Neuronal stem cell (in vitro differentiated cells): ENCODE data around the gene OR4K5.

Experiments used
- DNase-seq: peaks from one replicate; pipeline ENCODE4 v3.0.0-alpha.2; 2013; ENCODE audit warnings: low spot score
- H2AFZ ChIP-seq: one replicate; pipeline ENCODE4 v1.6.1; 2013; ENCODE audit warnings: mild to moderate bottlenecking, low read length, inconsistent platforms
- H2AK5ac ChIP-seq: 2 replicates; pipeline ENCODE4 v1.6.1; 2013; ENCODE audit warnings: low read depth, mild to moderate bottlenecking, inconsistent platforms, low read length, moderate library complexity, mixed read lengths
- H2BK120ac ChIP-seq: 2 replicates; pipeline ENCODE4 v1.6.1; 2013; ENCODE audit warnings: low read depth, mild to moderate bottlenecking, inconsistent platforms, low read length, moderate library complexity, mixed read lengths
- H2BK12ac ChIP-seq: one replicate; pipeline ENCODE4 v1.6.1; 2013; ENCODE audit warnings: low read length, inconsistent platforms
- H2BK15ac ChIP-seq: 2 replicates; pipeline ENCODE4 v1.6.1; 2013; ENCODE audit warnings: mild to moderate bottlenecking, low read length, inconsistent platforms, mixed read lengths
- H2BK5ac ChIP-seq: one replicate; pipeline ENCODE4 v1.6.1; 2013; ENCODE audit warnings: inconsistent platforms, mild to moderate bottlenecking, low read length, moderate library complexity
- H3K14ac ChIP-seq: one replicate; pipeline ENCODE4 v1.6.1; 2013; ENCODE audit warnings: low read length, inconsistent platforms
- H3K18ac ChIP-seq: 2 replicates; pipeline ENCODE4 v1.6.1; 2013; ENCODE audit warnings: low read length, inconsistent platforms
- H3K23ac ChIP-seq: 2 replicates; pipeline ENCODE4 v1.6.1; 2013; ENCODE audit warnings: low read depth, mild to moderate bottlenecking, mixed read lengths, low read length, inconsistent platforms; ENCODE audit not compliant: poor library complexity
- H3K27ac ChIP-seq: replicated peaks from 3 replicates; pipeline ENCODE4 v1.5.1; 2013; ENCODE audit warnings: low read length, inconsistent platforms
- H3K27me3 ChIP-seq, 3 experiments: 2 replicates each; pipeline ENCODE4 v1.6.1; 2013; ENCODE audit warnings: low read length in 3 of 3, mild to moderate bottlenecking in 2 of 3, inconsistent platforms in 1 of 3, low read depth in 1 of 3, mixed read lengths in 1 of 3, moderate library complexity in 1 of 3; ENCODE audit not compliant: control insufficient read depth in 3 of 3, insufficient read depth in 3 of 3
- H3K36me3 ChIP-seq, 2 donors: replicated peaks in 1 of 2; 2 replicates each; pipeline ENCODE4 v1.6.1; 2013; ENCODE audit warnings: low read length in 2 of 2; ENCODE audit not compliant: control insufficient read depth in 2 of 2, insufficient read depth in 2 of 2
- H3K4ac ChIP-seq: 2 replicates; pipeline ENCODE4 v1.6.1; 2013; ENCODE audit warnings: inconsistent platforms, mild to moderate bottlenecking, low read length, moderate library complexity
- H3K4me1 ChIP-seq, 2 donors: 1 replicate in 1 of 2; 2 replicates in 1 of 2; pipeline ENCODE4 v1.6.1; 2013; ENCODE audit warnings: low read length in 2 of 2, low read depth in 1 of 2; ENCODE audit not compliant: control insufficient read depth in 2 of 2, insufficient read depth in 1 of 2
- H3K4me2 ChIP-seq: one replicate; pipeline ENCODE4 v1.6.1; 2013; ENCODE audit warnings: mild to moderate bottlenecking, low read length, inconsistent platforms; ENCODE audit not compliant: insufficient read depth, poor library complexity, severe bottlenecking
- H3K4me3 ChIP-seq, 2 donors: 2 replicates each; pipeline ENCODE4 v1.5.1; 2013; ENCODE audit warnings: low read length in 2 of 2, mild to moderate bottlenecking in 2 of 2, inconsistent platforms in 1 of 2, moderate library complexity in 1 of 2
- H3K79me1 ChIP-seq: one replicate; pipeline ENCODE4 v1.6.1; 2013; ENCODE audit warnings: low read depth, mild to moderate bottlenecking, inconsistent platforms, low read length, moderate library complexity
- H3K9ac ChIP-seq: one replicate; pipeline ENCODE4 v1.6.1; 2013; ENCODE audit warnings: mild to moderate bottlenecking, low read depth, low read length, inconsistent platforms; ENCODE audit not compliant: poor library complexity
- H3K9me3 ChIP-seq, 2 donors: replicated peaks in 1 of 2; 2 replicates each; pipeline versions ENCODE3 to v1.6.1; 2013; ENCODE audit warnings: low read length in 2 of 2, mild to moderate bottlenecking in 2 of 2, inconsistent platforms in 1 of 2, low read depth in 1 of 2, mixed read lengths in 1 of 2, moderate library complexity in 1 of 2; ENCODE audit not compliant: control insufficient read depth in 2 of 2, insufficient read depth in 1 of 2
- H4K8ac ChIP-seq: one replicate; pipeline ENCODE4 v1.6.1; 2013; ENCODE audit warnings: low read depth, mild to moderate bottlenecking, inconsistent platforms, low read length, moderate library complexity
- H4K91ac ChIP-seq: one replicate; pipeline ENCODE4 v1.6.1; 2013; ENCODE audit warnings: low read length, low read depth, mild to moderate bottlenecking, inconsistent platforms; ENCODE audit not compliant: poor library complexity
- WGBS, 2 donors: extraction: QIAGEN DNeasy Blood & Tissue Kit; methylation state at CpG; one replicate each; pipeline ENCODE4 v1.1.7; 2013; ENCODE audit warnings: missing lambda C conversion rate in 2 of 2, mixed read lengths in 1 of 2; ENCODE audit not compliant: insufficient read length in 2 of 2, insufficient replicate concordance in 1 of 2; ENCODE audit errors: extremely low coverage in 2 of 2; 5-methylcytosine and 5-hydroxymethylcytosine counted together

Gene OR4K5

GRCh38 chr14:19930617-19931016 lies 10.2 kb downstream of the OR4K5 start, which contains the start of gene OR4K1:
TSS of gene OR4K1 (plus strand) at chr14:19930917. CDS start at chr14:19935667, 4,750 bp downstream.
- Histone ChIP-seq H2BK120ac (no peak within 1 kb of the TSS), H2BK12ac (no peak within 1 kb of the TSS), H3K9me3 (peaks cover 0 to 11% of the 10 kb centered on the region in 2 donors), H3K23ac (no peak within 1 kb of the TSS), H2BK15ac (no peak within 1 kb of the TSS), H2AK5ac (no peak within 1 kb of the TSS), H3K27me3 (no peaks in the 10 kb centered on the region), H3K18ac (no peak within 1 kb of the TSS), H3K14ac (no peak within 1 kb of the TSS), H3K36me3 (no peaks in the 10 kb centered on the region), H4K91ac (no peak within 1 kb of the TSS), H2AFZ (no peak within 1 kb of the TSS), H4K8ac (no peak within 1 kb of the TSS), H3K4ac (no peak within 1 kb of the TSS), H3K27ac (no peak within 1 kb of the TSS), H3K4me1 (no peaks in the 10 kb centered on the region), H3K79me1 (no peaks in the 10 kb centered on the region), H2BK5ac (no peak within 1 kb of the TSS), H3K4me2 (no peak within 1 kb of the TSS), H3K9ac (no peak within 1 kb of the TSS), H3K4me3 (no peak within 1 kb of the TSS)
- WGBS, 2 donors: no CpG with 5 or more reads among the region's 3 CpGs
- no peak for DNase-seq

DNA sequence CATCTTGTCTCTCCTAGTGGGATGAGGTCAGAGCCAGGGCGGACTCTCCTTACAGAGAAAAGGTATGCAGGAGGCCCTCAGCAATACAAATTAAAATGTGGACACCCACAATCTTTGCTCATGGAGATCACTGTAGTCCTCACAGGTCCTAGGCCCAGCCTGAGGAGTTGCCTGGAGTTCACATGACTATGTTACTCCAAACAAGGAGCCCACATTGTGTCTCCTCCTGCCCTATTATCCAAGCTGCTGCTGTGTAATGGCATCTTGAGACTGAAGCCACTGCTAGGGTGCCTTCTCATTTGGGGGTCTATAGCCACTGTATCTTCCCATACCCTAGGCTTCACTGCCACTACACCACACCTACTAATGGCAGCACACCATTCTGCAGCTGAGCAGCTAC lies 21.3 kb downstream of the OR4K5 start:
- H3K14ac ChIP-seq: no peak overlapping the region
- H2AK5ac ChIP-seq: no peak overlapping the region
- no peak overlapping the region for H3K9ac ChIP-seq
- H2BK12ac ChIP-seq: no peak overlapping the region
- H3K79me1 ChIP-seq: no peaks in the 10 kb centered on the region
- no CpG with 5 or more reads among the region's 1 CpG for WGBS, 2 donors
- H3K18ac ChIP-seq: no peak overlapping the region
- no peak overlapping the region for H2AFZ ChIP-seq
- H3K23ac ChIP-seq: no peak overlapping the region
- H3K4ac ChIP-seq: no peak overlapping the region
- DNase-seq: no peak
- H3K27ac ChIP-seq: no peak overlapping the region
- no peak overlapping the region for H4K91ac ChIP-seq
- no peaks in the 10 kb centered on the region for H3K27me3 ChIP-seq
- no peak overlapping the region for H3K4me2 ChIP-seq
- H4K8ac ChIP-seq: no peak overlapping the region
- no peak overlapping the region for H2BK5ac ChIP-seq
- no peak overlapping the region for H3K4me3 ChIP-seq
- H3K9me3 ChIP-seq: peaks cover 0 to 6% of the 10 kb centered on the region in 2 donors
- no peak overlapping the region for H2BK15ac ChIP-seq
- no peaks in the 10 kb centered on the region for H3K4me1 ChIP-seq
- H2BK120ac ChIP-seq: no peak overlapping the region
- no peaks in the 10 kb centered on the region for H3K36me3 ChIP-seq

DNA sequence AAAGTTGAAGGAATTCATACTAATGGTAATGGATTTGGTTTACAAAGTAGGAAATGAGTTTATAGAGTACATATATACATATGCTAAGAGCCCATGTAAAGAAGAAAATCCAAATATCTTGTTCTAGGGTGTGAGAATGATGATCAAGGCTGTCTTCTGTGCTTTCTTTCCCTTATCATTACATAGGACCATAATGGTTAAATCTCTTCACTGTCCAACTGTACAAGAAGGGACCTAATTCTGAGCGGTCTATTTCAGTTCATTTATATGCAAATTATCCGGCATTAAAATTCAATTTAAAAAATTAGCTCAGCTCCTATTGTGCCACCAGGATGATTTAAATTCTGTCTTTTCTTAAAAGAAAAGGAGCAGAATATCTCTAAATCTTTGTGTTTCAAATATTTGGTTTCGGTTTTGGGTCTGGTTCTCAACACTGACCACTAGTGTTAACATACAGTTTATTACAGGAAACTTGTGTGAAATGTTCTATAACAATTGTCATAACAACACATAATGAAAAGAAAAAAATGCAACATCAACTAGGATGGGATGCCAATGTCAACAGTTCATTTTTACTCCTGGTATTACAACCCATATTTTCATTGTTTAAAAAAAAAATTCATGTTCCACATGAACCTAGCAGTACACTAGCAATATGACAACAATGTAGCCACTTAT lies 27.1 kb downstream of the OR4K5 start:
- Histone ChIP-seq H3K79me1 (no peaks in the 10 kb centered on the region), H3K14ac (no peak overlapping the region), H2BK5ac (no peak overlapping the region), H4K91ac (no peak overlapping the region), H3K27ac (no peak overlapping the region), H3K18ac (no peak overlapping the region), H3K36me3 (no peaks in the 10 kb centered on the region), H2BK120ac (no peak overlapping the region), H3K4ac (no peak overlapping the region), H3K23ac (no peak overlapping the region), H3K4me1 (no peaks in the 10 kb centered on the region), H3K9me3 (no peaks in the 10 kb centered on the region), H3K27me3 (no peaks in the 10 kb centered on the region), H3K9ac (no peak overlapping the region), H4K8ac (no peak overlapping the region), H3K4me3 (no peak overlapping the region), H2BK12ac (no peak overlapping the region), H2AK5ac (no peak overlapping the region), H2BK15ac (no peak overlapping the region), H2AFZ (peak overlapping the region; percentile 13), H3K4me2 (no peak overlapping the region)
- WGBS, 2 donors: no CpG with 5 or more reads among the region's 3 CpGs
- DNase-seq: no peak

DNA sequence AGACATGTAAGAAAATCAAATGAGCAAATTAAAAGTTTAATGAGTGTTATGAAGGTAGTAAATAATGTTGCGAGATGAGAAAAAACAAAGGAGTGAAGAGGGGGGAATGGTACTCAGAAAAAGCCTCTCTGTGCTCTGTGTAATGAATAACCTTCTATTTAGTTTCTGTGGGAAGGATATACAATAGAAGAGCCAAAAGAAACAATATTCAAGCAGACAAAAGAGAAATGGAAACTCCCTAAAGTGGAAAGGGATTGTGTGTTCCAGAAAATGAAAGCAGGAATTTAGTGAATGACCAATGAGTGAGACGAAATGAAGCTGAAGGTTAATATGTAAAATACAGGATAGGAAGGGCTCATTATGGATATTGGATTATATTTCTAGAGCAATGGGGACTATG lies 28.8 kb downstream of the OR4K5 start:
- WGBS, 2 donors: 100% methylated on average over 1 of the region's 2 CpGs
- Histone ChIP-seq H3K9me3 (no peaks in the 10 kb centered on the region), H2BK12ac (no peak overlapping the region)

More for the DNA sequence above, 28.8 kb downstream of the OR4K5 start:
- no peaks in the 10 kb centered on the region for H3K79me1 ChIP-seq
- H3K36me3 ChIP-seq: no peaks in the 10 kb centered on the region
- H2BK120ac ChIP-seq: no peak overlapping the region
- H3K4me1 ChIP-seq: no peaks in the 10 kb centered on the region
- no peak for DNase-seq
- H3K4me2 ChIP-seq: no peak overlapping the region
- no peak overlapping the region for H3K23ac ChIP-seq
- H3K18ac ChIP-seq: no peak overlapping the region
- no peak overlapping the region for H3K9ac ChIP-seq
- no peak overlapping the region for H2BK15ac ChIP-seq
- H3K27ac ChIP-seq: no peak overlapping the region
- H3K14ac ChIP-seq: no peak overlapping the region
- H4K91ac ChIP-seq: no peak overlapping the region
- no peaks in the 10 kb centered on the region for H3K27me3 ChIP-seq
- H2AFZ ChIP-seq: no peak overlapping the region
- no peak overlapping the region for H3K4ac ChIP-seq
- no peak overlapping the region for H4K8ac ChIP-seq
- no peak overlapping the region for H2AK5ac ChIP-seq
- no peak overlapping the region for H3K4me3 ChIP-seq
- H2BK5ac ChIP-seq: no peak overlapping the region
